CD14-positive monocyte (primary cell): ENCODE measurements around the gene KRT73. TPM values are rescaled to one million over a fixed set of nuclear protein-coding genes. Genes with fewer than 3 reads are reported as not detected.

Experiments used
- DNase-seq, 3 donors: peaks; one replicate each; pipeline ENCODE4 v3.0.0-alpha.2; 2011 to 2022
- H2AFZ ChIP-seq: 2 replicates; pipeline ENCODE4 v1.6.0; 2012; ENCODE audit warnings: mild to moderate bottlenecking, low read depth, low read length, inconsistent platforms; ENCODE audit not compliant: insufficient read depth, poor library complexity, severe bottlenecking
- H3K27ac ChIP-seq, 2 donors: 1 replicate in 1 of 2; 2 replicates in 1 of 2; pipeline ENCODE4 v1.5.1; 2012 to 2013; ENCODE audit warnings: low read length in 2 of 2, control low read depth in 1 of 2, inconsistent platforms in 1 of 2, low read depth in 1 of 2, mild to moderate bottlenecking in 1 of 2
- H3K27me3 ChIP-seq, 2 donors: one replicate each; pipeline versions ENCODE4 v1.6.0 to v1.6.1; 2011 to 2013; ENCODE audit warnings: low read length in 2 of 2; ENCODE audit not compliant: control insufficient read depth in 2 of 2, insufficient read depth in 2 of 2
- H3K36me3 ChIP-seq, 2 donors: replicated peaks in 1 of 2; 1 replicate in 1 of 2; 2 replicates in 1 of 2; pipeline versions ENCODE4 v1.5.1 to v1.6.1; 2012 to 2013; ENCODE audit warnings: low read length in 2 of 2, control low read depth in 1 of 2, inconsistent platforms in 1 of 2, mild to moderate bottlenecking in 1 of 2; ENCODE audit not compliant: insufficient read depth in 2 of 2, control insufficient read depth in 1 of 2
- H3K4me1 ChIP-seq, 2 donors: 1 replicate in 1 of 2; 2 replicates in 1 of 2; pipeline versions ENCODE4 v1.5.1 to v1.6.1; 2012 to 2013; ENCODE audit warnings: low read length in 2 of 2, control low read depth in 1 of 2, inconsistent platforms in 1 of 2, mild to moderate bottlenecking in 1 of 2, moderate library complexity in 1 of 2; ENCODE audit not compliant: insufficient read depth in 2 of 2, control insufficient read depth in 1 of 2
- H3K4me2 ChIP-seq: replicated peaks from 2 replicates; pipeline ENCODE3; 2012; ENCODE audit warnings: low read length, moderate library complexity, mild to moderate bottlenecking; ENCODE audit not compliant: poor library complexity, severe bottlenecking; ENCODE audit errors: extremely low read depth
- H3K4me3 ChIP-seq, 3 experiments: fragments of 200-600 bp in 1 of 3; sonication (generic) in 1 of 3; replicated peaks in 1 of 3; 1 replicate in 2 of 3; 2 replicates in 1 of 3; pipeline ENCODE4 v1.5.1; 2011 to 2013; ENCODE audit warnings: low read length in 3 of 3, mild to moderate bottlenecking in 3 of 3, control low read depth in 2 of 3, low read depth in 2 of 3, inconsistent platforms in 1 of 3, moderate library complexity in 1 of 3
- H3K79me2 ChIP-seq: 2 replicates; pipeline ENCODE4 v1.6.0; 2012; ENCODE audit warnings: mild to moderate bottlenecking, control low read depth, inconsistent platforms, low read length, moderate library complexity; ENCODE audit not compliant: insufficient read depth
- H3K9ac ChIP-seq: 2 replicates; pipeline ENCODE4 v1.6.0; 2017; ENCODE audit warnings: low read length, mild to moderate bottlenecking; ENCODE audit not compliant: insufficient read depth, poor library complexity, severe bottlenecking
- H3K9me3 ChIP-seq, 2 donors: replicated peaks in 1 of 2; 1 replicate in 1 of 2; 2 replicates in 1 of 2; pipeline versions ENCODE4 v1.5.1 to v1.6.1; 2012 to 2013; ENCODE audit warnings: low read length in 2 of 2, control low read depth in 1 of 2; ENCODE audit not compliant: control insufficient read depth in 1 of 2, insufficient read depth in 1 of 2
- H4K20me1 ChIP-seq: 2 replicates; pipeline ENCODE4 v1.6.0; 2012; ENCODE audit warnings: mild to moderate bottlenecking, low read length, control low read depth, moderate library complexity; ENCODE audit not compliant: insufficient read depth
- H3K27ac Mint-ChIP-seq, 7 donors: one replicate each; pipeline ENCODE4 v1.8.0; 2020; ENCODE audit warnings: mild to moderate bottlenecking in 7 of 7, mixed read lengths in 7 of 7, moderate library complexity in 6 of 7, inconsistent platforms in 2 of 7
- H3K27me3 Mint-ChIP-seq, 3 donors: one replicate each; pipeline ENCODE4 v1.8.0; 2021 to 2022; ENCODE audit warnings: low read depth in 3 of 3, mild to moderate bottlenecking in 3 of 3, mixed read lengths in 3 of 3, moderate library complexity in 3 of 3, inconsistent platforms in 1 of 3
- H3K36me3 Mint-ChIP-seq, 2 donors: one replicate each; pipeline ENCODE4 v1.8.0; 2020; ENCODE audit warnings: mixed read lengths in 2 of 2, inconsistent platforms in 1 of 2, mild to moderate bottlenecking in 1 of 2
- H3K4me1 Mint-ChIP-seq: one replicate; pipeline ENCODE4 v1.8.0; 2020; ENCODE audit warnings: mild to moderate bottlenecking, mixed read lengths
- H3K4me3 Mint-ChIP-seq, 2 donors: one replicate each; pipeline ENCODE4 v1.8.0; 2020; ENCODE audit warnings: mild to moderate bottlenecking in 2 of 2, mixed read lengths in 2 of 2, moderate library complexity in 1 of 2
- H3K9me3 Mint-ChIP-seq, 7 donors: one replicate each; pipeline ENCODE4 v1.8.0; 2020 to 2022; ENCODE audit warnings: mixed read lengths in 7 of 7, mild to moderate bottlenecking in 6 of 7, moderate library complexity in 6 of 7, inconsistent platforms in 2 of 7
- CTCF ChIP-seq: fragments of 200-600 bp; IDR thresholded peaks from one replicate; pipeline ENCODE4 v1.8.0; 2022; ENCODE audit warnings: antibody characterized with exemption, mild to moderate bottlenecking
- WGBS: methylation state at CpG from one replicate; pipeline ENCODE4 v1.1.5; 2013; ENCODE audit warnings: missing lambda C conversion rate; ENCODE audit not compliant: insufficient coverage; 5-methylcytosine and 5-hydroxymethylcytosine counted together
- intact Hi-C, 2 donors: fragments of 100-400 bp; cut with micrococcal nuclease; formaldehyde crosslinking; loops; one replicate each; pipeline versions ENCODE4 v1.15.0 to v1.15.1; 2023
- polyA plus RNA-seq, 3 donors: library from polyadenylated mRNA; depleted of rRNA in 1 of 3; unstranded in 2 of 3; stranded (reverse) in 1 of 3; fragments of 300-500 nt in 2 of 3; fragments of >200 nt in 1 of 3; fragmentation: Illumina TruSeq in 2 of 3; gene quantifications; 1 replicate in 2 of 3; 2 replicates in 1 of 3; pipeline ENCODE4 v1.2.3, GENCODE V29; 2012 to 2021

KRT73 gene
- polyA plus RNA-seq, 3 donors: not detected

GRCh38 chr12:52660934-52661499 is 42.7 kb upstream of the KRT73 start:
- intact Hi-C loops: no loop called here
- no peak overlapping the region for H3K4me2 ChIP-seq
- H2AFZ ChIP-seq: no peak overlapping the region
- no peak overlapping the region for H3K4me3 Mint-ChIP-seq
- no peak overlapping the region for H3K27ac ChIP-seq
- H3K27ac Mint-ChIP-seq: no peak overlapping the region
- no peaks in the 10 kb centered on the region for H3K4me1 Mint-ChIP-seq
- DNase-seq: no peak
- peaks cover 0 to 2% (median 0%) of the 10 kb centered on the region in 7 donors for H3K9me3 Mint-ChIP-seq
- H3K36me3 Mint-ChIP-seq: no peaks in the 10 kb centered on the region
- H3K9me3 ChIP-seq: no peaks in the 10 kb centered on the region
- H4K20me1 ChIP-seq: no peaks in the 10 kb centered on the region
- H3K4me3 ChIP-seq: no peak overlapping the region
- no peaks in the 10 kb centered on the region for H3K79me2 ChIP-seq
- no peaks in the 10 kb centered on the region for H3K36me3 ChIP-seq
- no peak overlapping the region for H3K9ac ChIP-seq
- WGBS: 100% methylated on average over 1 of the region's 3 CpGs
- peaks cover 0 to 4% (median 2%) of the 10 kb centered on the region in 3 donors for H3K27me3 Mint-ChIP-seq
- H3K4me1 ChIP-seq: no peaks in the 10 kb centered on the region
- no peak for TF ChIP-seq CTCF
- H3K27me3 ChIP-seq: no peaks in the 10 kb centered on the region

DNA sequence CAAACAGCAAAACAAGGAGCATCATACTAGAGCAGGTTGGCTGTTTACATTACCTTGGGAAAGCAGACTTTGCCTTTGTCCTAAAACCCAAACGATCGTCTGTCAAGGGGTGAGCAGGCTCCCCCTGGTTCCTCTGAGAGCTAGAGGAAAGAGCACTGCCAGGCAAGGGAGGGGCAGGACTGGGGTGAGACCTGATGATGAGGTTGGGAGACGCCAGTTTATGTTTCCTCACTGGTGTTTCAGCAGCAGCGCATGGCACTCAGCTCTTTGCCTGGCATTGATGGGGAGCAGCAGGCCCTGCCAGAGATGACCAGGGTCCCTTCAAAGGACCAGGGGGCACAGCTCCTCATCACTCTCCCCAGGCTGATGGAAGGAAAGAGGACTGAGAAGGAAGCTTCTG is 41.6 kb upstream of the KRT73 start:
- Mint-ChIP-seq H3K36me3 (no peaks in the 10 kb centered on the region), H3K4me1 (no peaks in the 10 kb centered on the region), H3K9me3 (peaks cover 0 to 2% (median 0%) of the 10 kb centered on the region in 7 donors), H3K27me3 (peaks cover 0 to 8% (median 2%) of the 10 kb centered on the region in 3 donors), H3K27ac (no peak overlapping the region), H3K4me3 (no peak overlapping the region)
- Histone ChIP-seq H4K20me1 (no peaks in the 10 kb centered on the region), H3K4me1 (no peaks in the 10 kb centered on the region), H2AFZ (no peak overlapping the region), H3K79me2 (no peaks in the 10 kb centered on the region), H3K4me2 (no peak overlapping the region), H3K4me3 (no peak overlapping the region), H3K27ac (no peak overlapping the region), H3K9me3 (no peaks in the 10 kb centered on the region), H3K9ac (no peak overlapping the region), H3K27me3 (no peaks in the 10 kb centered on the region), H3K36me3 (no peaks in the 10 kb centered on the region)
- 84% methylated on average over 4 of the region's 4 CpGs for whole genome bisulfite sequencing
- DNase-seq: no peak
- intact Hi-C loops: no loop called here
- no peak for TF ChIP-seq CTCF
